ENCODE measurements around the gene CTRB2. TPM values are rescaled to one million over a fixed set of nuclear protein-coding genes. Genes with fewer than 3 reads are reported as not detected.

CTRB2 gene
- total and polyA plus RNA-seq, 4 donors: 0.09 to 0.33 TPM; not detected in 2

DNA sequence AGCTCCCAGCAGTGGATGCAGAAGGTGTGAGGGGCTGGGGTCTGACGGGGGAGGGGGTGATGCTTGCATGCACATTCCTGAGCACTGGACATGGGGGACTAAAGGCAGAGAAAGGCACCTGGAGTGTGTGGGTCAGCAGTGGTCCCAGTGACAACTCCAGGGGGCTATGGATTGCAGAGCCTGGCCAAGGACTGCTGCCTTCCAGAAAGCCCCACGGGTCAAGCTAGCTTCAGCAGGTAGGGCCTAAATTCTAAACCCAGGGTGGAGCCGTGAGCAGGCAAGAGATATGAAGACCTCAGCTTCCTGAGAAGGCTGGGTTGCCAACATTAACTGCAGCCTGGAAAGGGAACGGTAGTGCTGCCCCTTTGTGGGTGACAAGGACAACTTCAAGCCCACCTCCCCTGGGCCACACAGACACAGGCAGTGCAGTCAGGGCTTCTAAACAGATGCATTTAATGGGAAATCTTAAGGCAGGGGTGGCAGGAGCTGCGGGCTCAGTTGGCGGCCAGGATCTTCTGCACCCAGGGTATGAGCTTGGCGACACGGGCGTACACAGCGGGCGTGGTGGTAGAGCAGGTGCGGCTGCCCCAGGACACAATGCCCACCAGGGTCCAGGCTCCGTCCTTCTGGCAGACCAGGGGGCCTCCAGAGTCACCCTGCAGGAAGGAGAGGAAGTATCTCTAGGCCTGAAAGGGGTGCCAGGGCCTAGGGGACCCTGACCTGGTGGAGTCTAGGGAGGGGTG is 3.1 kb downstream of the CTRB2 start:
- H3K36me3 ChIP-seq (ENCODE audit: control insufficient read depth in 4 of 4, insufficient read depth in 3 of 4, low read depth in 1 of 4, low read length in 3 of 4): no peaks in the 10 kb centered on the region
- H3K9me3 ChIP-seq (ENCODE audit: control insufficient read depth in 4 of 4, low read length in 3 of 4): no peaks in the 10 kb centered on the region
- H3K27me3 ChIP-seq (ENCODE audit: control insufficient read depth in 4 of 4, insufficient read depth in 4 of 4, low read length in 3 of 4): no peaks in the 10 kb centered on the region
- no peak overlapping the region for H3K9ac ChIP-seq (ENCODE audit: low read depth in 1 of 2, low read length in 2 of 2)
- DNase-seq (ENCODE audit: low spot score): no peak
- 85% methylated on average over 13 of the region's 13 CpGs for WGBS
- H3K27ac ChIP-seq (ENCODE audit: low read depth in 1 of 2, low read length in 2 of 2): no peak overlapping the region
- no peaks in the 10 kb centered on the region for H3K4me1 ChIP-seq (ENCODE audit: control insufficient read depth in 4 of 4, insufficient read depth in 4 of 4, low read length in 3 of 4)
- no peak overlapping the region for H3K4me3 ChIP-seq (ENCODE audit: low read depth in 1 of 3, low read length in 3 of 3)
- TF ChIP-seq, protein P1, sequence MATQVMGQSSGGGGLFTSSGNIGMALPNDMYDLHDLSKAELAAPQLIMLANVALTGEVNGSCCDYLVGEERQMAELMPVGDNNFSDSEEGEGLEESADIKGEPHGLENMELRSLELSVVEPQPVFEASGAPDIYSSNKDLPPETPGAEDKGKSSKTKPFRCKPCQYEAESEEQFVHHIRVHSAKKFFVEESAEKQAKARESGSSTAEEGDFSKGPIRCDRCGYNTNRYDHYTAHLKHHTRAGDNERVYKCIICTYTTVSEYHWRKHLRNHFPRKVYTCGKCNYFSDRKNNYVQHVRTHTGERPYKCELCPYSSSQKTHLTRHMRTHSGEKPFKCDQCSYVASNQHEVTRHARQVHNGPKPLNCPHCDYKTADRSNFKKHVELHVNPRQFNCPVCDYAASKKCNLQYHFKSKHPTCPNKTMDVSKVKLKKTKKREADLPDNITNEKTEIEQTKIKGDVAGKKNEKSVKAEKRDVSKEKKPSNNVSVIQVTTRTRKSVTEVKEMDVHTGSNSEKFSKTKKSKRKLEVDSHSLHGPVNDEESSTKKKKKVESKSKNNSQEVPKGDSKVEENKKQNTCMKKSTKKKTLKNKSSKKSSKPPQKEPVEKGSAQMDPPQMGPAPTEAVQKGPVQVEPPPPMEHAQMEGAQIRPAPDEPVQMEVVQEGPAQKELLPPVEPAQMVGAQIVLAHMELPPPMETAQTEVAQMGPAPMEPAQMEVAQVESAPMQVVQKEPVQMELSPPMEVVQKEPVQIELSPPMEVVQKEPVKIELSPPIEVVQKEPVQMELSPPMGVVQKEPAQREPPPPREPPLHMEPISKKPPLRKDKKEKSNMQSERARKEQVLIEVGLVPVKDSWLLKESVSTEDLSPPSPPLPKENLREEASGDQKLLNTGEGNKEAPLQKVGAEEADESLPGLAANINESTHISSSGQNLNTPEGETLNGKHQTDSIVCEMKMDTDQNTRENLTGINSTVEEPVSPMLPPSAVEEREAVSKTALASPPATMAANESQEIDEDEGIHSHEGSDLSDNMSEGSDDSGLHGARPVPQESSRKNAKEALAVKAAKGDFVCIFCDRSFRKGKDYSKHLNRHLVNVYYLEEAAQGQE (IDR thresholded peaks at IDR 0.05): no peak
- TF ChIP-seq RAD21 (IDR thresholded peaks at IDR 0.05) (no peak), SP1 (IDR thresholded peaks at IDR 0.05) (no peak), GABPA (IDR thresholded peaks at IDR 0.05 in 1 of 2, conservative IDR thresholded peaks at IDR 0.05 in 1 of 2) (no peak), HNF4A (conservative IDR thresholded peaks at IDR 0.05) (no peak), CTCF (IDR thresholded peaks at IDR 0.05; ENCODE audit: low read depth, low read length, missing input control) (no peak), YY1 (IDR thresholded peaks at IDR 0.05) (no peak), RXRA (IDR thresholded peaks at IDR 0.05) (no peak), HNF4G (IDR thresholded peaks at IDR 0.05) (no peak), NR2F2 (IDR thresholded peaks at IDR 0.05) (no peak), TAF1 (conservative IDR thresholded peaks at IDR 0.05) (no peak), JUND (IDR thresholded peaks at IDR 0.05) (no peak), FOXA2 (IDR thresholded peaks at IDR 0.05) (no peak), FOXA1 (IDR thresholded peaks at IDR 0.05) (no peak), EGR1 (IDR thresholded peaks at IDR 0.05; ENCODE audit: low read depth in 2 of 2) (no peak)
- TF ChIP-seq, protein P2, sequence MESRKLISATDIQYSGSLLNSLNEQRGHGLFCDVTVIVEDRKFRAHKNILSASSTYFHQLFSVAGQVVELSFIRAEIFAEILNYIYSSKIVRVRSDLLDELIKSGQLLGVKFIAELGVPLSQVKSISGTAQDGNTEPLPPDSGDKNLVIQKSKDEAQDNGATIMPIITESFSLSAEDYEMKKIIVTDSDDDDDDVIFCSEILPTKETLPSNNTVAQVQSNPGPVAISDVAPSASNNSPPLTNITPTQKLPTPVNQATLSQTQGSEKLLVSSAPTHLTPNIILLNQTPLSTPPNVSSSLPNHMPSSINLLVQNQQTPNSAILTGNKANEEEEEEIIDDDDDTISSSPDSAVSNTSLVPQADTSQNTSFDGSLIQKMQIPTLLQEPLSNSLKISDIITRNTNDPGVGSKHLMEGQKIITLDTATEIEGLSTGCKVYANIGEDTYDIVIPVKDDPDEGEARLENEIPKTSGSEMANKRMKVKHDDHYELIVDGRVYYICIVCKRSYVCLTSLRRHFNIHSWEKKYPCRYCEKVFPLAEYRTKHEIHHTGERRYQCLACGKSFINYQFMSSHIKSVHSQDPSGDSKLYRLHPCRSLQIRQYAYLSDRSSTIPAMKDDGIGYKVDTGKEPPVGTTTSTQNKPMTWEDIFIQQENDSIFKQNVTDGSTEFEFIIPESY (IDR thresholded peaks at IDR 0.05): no peak
- TF ChIP-seq, protein P3, sequence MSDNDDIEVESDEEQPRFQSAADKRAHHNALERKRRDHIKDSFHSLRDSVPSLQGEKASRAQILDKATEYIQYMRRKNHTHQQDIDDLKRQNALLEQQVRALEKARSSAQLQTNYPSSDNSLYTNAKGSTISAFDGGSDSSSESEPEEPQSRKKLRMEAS (IDR thresholded peaks at IDR 0.05): no peak
- TF ChIP-seq, protein P4, sequence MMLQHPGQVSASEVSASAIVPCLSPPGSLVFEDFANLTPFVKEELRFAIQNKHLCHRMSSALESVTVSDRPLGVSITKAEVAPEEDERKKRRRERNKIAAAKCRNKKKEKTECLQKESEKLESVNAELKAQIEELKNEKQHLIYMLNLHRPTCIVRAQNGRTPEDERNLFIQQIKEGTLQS (IDR thresholded peaks at IDR 0.05): no peak

Data from liver (tissue), 9 donors.